A673 (cell line): Measurements from ENCODE around the gene GRXCR1.

ENCODE experiments used
- EZH2 ChIP-seq: fragments of 200-600 bp; sonication (generic); IDR thresholded peaks from 2 replicates; pipeline ENCODE4 v1.6.1; 2017; ENCODE audit warnings: borderline replicate concordance, low read depth, mild to moderate bottlenecking, mixed read lengths, antibody characterized with exemption, low read length; ENCODE audit not compliant: poor library complexity, severe bottlenecking
- TF ChIP-seq, protein P1 (sequence below): fragments of 300-800, 200-600 bp; sonication (generic); conservative IDR thresholded peaks from 2 replicates; pipeline ENCODE4 v1.5.1; 2017; ENCODE audit warnings: low read depth, mild to moderate bottlenecking, antibody characterized with exemption, low read length, moderate library complexity, mixed read lengths

DNA sequence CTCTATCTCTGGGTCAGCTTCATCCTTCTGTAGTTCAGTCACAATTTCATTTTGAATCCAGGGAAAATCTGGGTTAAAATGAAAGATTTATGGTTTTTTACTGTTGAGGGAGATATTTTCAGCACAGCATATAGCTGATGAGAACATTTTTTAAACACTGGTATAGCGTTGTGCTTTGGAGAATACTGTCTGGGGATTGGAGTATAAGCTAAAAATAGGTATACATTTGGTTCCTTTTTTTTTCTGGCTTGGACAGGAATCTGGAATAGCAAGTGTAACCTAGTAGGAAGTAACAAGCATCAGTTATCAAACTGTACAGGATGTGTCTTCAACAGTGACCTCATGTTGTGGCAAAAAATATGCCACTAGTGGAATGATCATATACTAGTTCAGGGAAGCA is 149.1 kb downstream of the GRXCR1 start:
- TF ChIP-seq, protein P1, sequence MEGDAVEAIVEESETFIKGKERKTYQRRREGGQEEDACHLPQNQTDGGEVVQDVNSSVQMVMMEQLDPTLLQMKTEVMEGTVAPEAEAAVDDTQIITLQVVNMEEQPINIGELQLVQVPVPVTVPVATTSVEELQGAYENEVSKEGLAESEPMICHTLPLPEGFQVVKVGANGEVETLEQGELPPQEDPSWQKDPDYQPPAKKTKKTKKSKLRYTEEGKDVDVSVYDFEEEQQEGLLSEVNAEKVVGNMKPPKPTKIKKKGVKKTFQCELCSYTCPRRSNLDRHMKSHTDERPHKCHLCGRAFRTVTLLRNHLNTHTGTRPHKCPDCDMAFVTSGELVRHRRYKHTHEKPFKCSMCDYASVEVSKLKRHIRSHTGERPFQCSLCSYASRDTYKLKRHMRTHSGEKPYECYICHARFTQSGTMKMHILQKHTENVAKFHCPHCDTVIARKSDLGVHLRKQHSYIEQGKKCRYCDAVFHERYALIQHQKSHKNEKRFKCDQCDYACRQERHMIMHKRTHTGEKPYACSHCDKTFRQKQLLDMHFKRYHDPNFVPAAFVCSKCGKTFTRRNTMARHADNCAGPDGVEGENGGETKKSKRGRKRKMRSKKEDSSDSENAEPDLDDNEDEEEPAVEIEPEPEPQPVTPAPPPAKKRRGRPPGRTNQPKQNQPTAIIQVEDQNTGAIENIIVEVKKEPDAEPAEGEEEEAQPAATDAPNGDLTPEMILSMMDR = no peak
- TF ChIP-seq EZH2 = no peak
